ENCODE results near the gene TEX261. TPM values are rescaled to one million over a fixed set of nuclear protein-coding genes. Genes with fewer than 3 reads are reported as not detected.
"Not testable (repeated sequence)": the region's sequence is repeated elsewhere in the genome, so short reads cannot be mapped to it uniquely, and the experiment has no call there.

TEX261 gene
- total RNA-seq, 2 experiments from 2014 or later = 55.9 to 59.4 TPM

- H3K4me1 Mint-ChIP-seq (ENCODE audit: low read depth) = peaks cover 48% of the 10 kb centered on the region
- POLR2A ChIA-PET; H3K36me3 Mint-ChIP-seq (ENCODE audit: low read depth); ATAC-seq; DNase-seq; H3K4me3 Mint-ChIP-seq; H3K27me3 Mint-ChIP-seq (ENCODE audit: low read depth); H3K9me3 Mint-ChIP-seq (ENCODE audit: insufficient read depth): not testable (repeated sequence)
- peak overlapping the region; percentile 85 for H3K27ac Mint-ChIP-seq
- CTCF ChIA-PET = interaction anchor here (1.1 to 4.5 kb wide), 2 partner anchors 14 to 21 kb away, joined by 5 to 33 read pairs; partner anchors contain the start of gene ANKRD53
Observed at GRCh38 chr2:70998885-70999284, 4.2 kb upstream of the TEX261 start.

- ATAC-seq (peak; percentile 55), DNase-seq (peak; percentile 76)
- H3K4me1 Mint-ChIP-seq (ENCODE audit: low read depth) = peaks cover 51% of the 10 kb centered on the region
- H3K36me3 Mint-ChIP-seq (ENCODE audit: low read depth) = peaks cover 17% of the 10 kb centered on the region
- ChIA-PET CTCF (no interaction called here), POLR2A (no interaction called here)
- H3K9me3 Mint-ChIP-seq (ENCODE audit: insufficient read depth) = no peaks in the 10 kb centered on the region
- H3K27me3 Mint-ChIP-seq (ENCODE audit: low read depth) = no peaks in the 10 kb centered on the region
- H3K4me3 Mint-ChIP-seq = peak overlapping the region; percentile 84
- peak overlapping the region; percentile 82 for H3K27ac Mint-ChIP-seq
Observed at GRCh38 chr2:70995426-70995729, 705 bp upstream of the TEX261 start.

- H3K9me3 Mint-ChIP-seq (ENCODE audit: insufficient read depth) = no peaks in the 10 kb centered on the region
- no peaks in the 10 kb centered on the region for H3K27me3 Mint-ChIP-seq (ENCODE audit: low read depth)
- POLR2A ChIA-PET = no interaction called here
- ATAC-seq (peak; percentile 32), DNase-seq (peak; percentile 34)
- H3K36me3 Mint-ChIP-seq (ENCODE audit: low read depth) = peaks cover 23% of the 10 kb centered on the region
- CTCF ChIA-PET = interaction anchor here (1.2 to 2.9 kb wide), 2 partner anchors 10 to 30 kb away, joined by 4 to 19 read pairs; no protein-coding TSS in a partner anchor
- H3K4me1 Mint-ChIP-seq (ENCODE audit: low read depth) = peaks cover 40% of the 10 kb centered on the region
- H3K4me3 Mint-ChIP-seq = peak overlapping the region; percentile 90
- peak overlapping the region; percentile 93 for H3K27ac Mint-ChIP-seq
Observed at GRCh38 chr2:70994009-70994698, 519 bp downstream of the TEX261 start.

GRCh38 chr2:70992945-70993853 is 1.5 kb downstream of the TEX261 start:
- H3K4me1 Mint-ChIP-seq (ENCODE audit: low read depth) = peaks cover 31% of the 10 kb centered on the region
- H3K36me3 Mint-ChIP-seq (ENCODE audit: low read depth) = peaks cover 31% of the 10 kb centered on the region
- no peak for ATAC-seq
- H3K9me3 Mint-ChIP-seq (ENCODE audit: insufficient read depth) = no peaks in the 10 kb centered on the region
- peak; percentile 25 for DNase-seq
- CTCF ChIA-PET = interaction anchor here (1.4 to 2.9 kb wide), 4 partner anchors 8 to 29 kb away, joined by 4 to 19 read pairs (median 6); no protein-coding TSS in a partner anchor
- POLR2A ChIA-PET = interaction anchor here (0.9 kb wide), 1 partner anchor 75 kb away, joined by 3 read pairs; the partner anchor contains the start of gene NAGK
- peak overlapping the region; percentile 93 for H3K27ac Mint-ChIP-seq
- H3K4me3 Mint-ChIP-seq = peak overlapping the region; percentile 90
- H3K27me3 Mint-ChIP-seq (ENCODE audit: low read depth) = no peaks in the 10 kb centered on the region

GRCh38 chr2:70991742-70992141 is 2.9 kb downstream of the TEX261 start:
- Mint-ChIP-seq H3K9me3 (ENCODE audit: insufficient read depth) (no peaks in the 10 kb centered on the region), H3K27ac (peak overlapping the region; percentile 53), H3K27me3 (ENCODE audit: low read depth) (no peaks in the 10 kb centered on the region), H3K4me1 (ENCODE audit: low read depth) (peaks cover 29% of the 10 kb centered on the region), H3K36me3 (ENCODE audit: low read depth) (peaks cover 45% of the 10 kb centered on the region), H3K4me3 (no peak overlapping the region)
- CTCF ChIA-PET = interaction anchor here (0.6 to 1.6 kb wide), 3 partner anchors 9 to 753 kb away, joined by 3 to 4 read pairs (median 4); no protein-coding TSS in a partner anchor
- ATAC-seq = no peak
- POLR2A ChIA-PET = interaction anchor here (0.6 kb wide), 2 partner anchors 14 to 1059 kb away, joined by 3 to 5 read pairs; no protein-coding TSS in a partner anchor
- no peak for DNase-seq

- ChIA-PET CTCF (interaction anchor here (0.6 to 2.6 kb wide), 3 partner anchors 10 to 753 kb away, joined by 3 to 8 read pairs (median 4); no protein-coding TSS in a partner anchor), POLR2A (no interaction called here)
- Mint-ChIP-seq H3K36me3 (ENCODE audit: low read depth) (peaks cover 51% of the 10 kb centered on the region), H3K27ac (no peak overlapping the region), H3K9me3 (ENCODE audit: insufficient read depth) (no peaks in the 10 kb centered on the region), H3K27me3 (ENCODE audit: low read depth) (no peaks in the 10 kb centered on the region), H3K4me3 (no peak overlapping the region), H3K4me1 (ENCODE audit: low read depth) (peaks cover 33% of the 10 kb centered on the region)
- DNase-seq (peak; percentile 18), ATAC-seq (no peak)
Observed at GRCh38 chr2:70991142-70991541, 3.5 kb downstream of the TEX261 start.

GRCh38 chr2:70990216-70990615 is 4.5 kb downstream of the TEX261 start:
- ChIA-PET POLR2A (no interaction called here), CTCF (interaction anchor here (0.9 to 2.6 kb wide), 2 partner anchors 24 to 26 kb away, joined by 3 to 8 read pairs; no protein-coding TSS in a partner anchor)
- Mint-ChIP-seq H3K27ac (no peak overlapping the region), H3K4me3 (no peak overlapping the region), H3K27me3 (ENCODE audit: low read depth) (no peaks in the 10 kb centered on the region), H3K9me3 (ENCODE audit: insufficient read depth) (no peaks in the 10 kb centered on the region), H3K4me1 (ENCODE audit: low read depth) (peaks cover 34% of the 10 kb centered on the region), H3K36me3 (ENCODE audit: low read depth) (peaks cover 56% of the 10 kb centered on the region)
- ATAC-seq (no peak), DNase-seq (peak; percentile 13)

GRCh38 chr2:70988726-70989648 is 5.7 kb downstream of the TEX261 start:
- ChIA-PET POLR2A (no interaction called here), CTCF (interaction anchor here (2.6 kb wide), 1 partner anchor 23 kb away, joined by 8 read pairs; no protein-coding TSS in a partner anchor)
- Mint-ChIP-seq H3K27ac (no peak overlapping the region), H3K4me3 (no peak overlapping the region), H3K36me3 (ENCODE audit: low read depth) (peaks cover 54% of the 10 kb centered on the region), H3K4me1 (ENCODE audit: low read depth) (peaks cover 41% of the 10 kb centered on the region), H3K9me3 (ENCODE audit: insufficient read depth) (no peaks in the 10 kb centered on the region), H3K27me3 (ENCODE audit: low read depth) (no peaks in the 10 kb centered on the region)
- no peak for DNase-seq
- no peak for ATAC-seq

- H3K4me3 Mint-ChIP-seq = no peak overlapping the region
- no peaks in the 10 kb centered on the region for H3K27me3 Mint-ChIP-seq (ENCODE audit: low read depth)
- no peaks in the 10 kb centered on the region for H3K9me3 Mint-ChIP-seq (ENCODE audit: insufficient read depth)
- peaks cover 33% of the 10 kb centered on the region for H3K4me1 Mint-ChIP-seq (ENCODE audit: low read depth)
- no peak for ATAC-seq
- peaks cover 50% of the 10 kb centered on the region for H3K36me3 Mint-ChIP-seq (ENCODE audit: low read depth)
- H3K27ac Mint-ChIP-seq = no peak overlapping the region
- ChIA-PET POLR2A (no interaction called here), CTCF (no interaction called here)
- DNase-seq = no peak
Observed at GRCh38 chr2:70988151-70988550, 6.5 kb downstream of the TEX261 start.

GRCh38 chr2:70987386-70987785 is 7.3 kb downstream of the TEX261 start:
- ChIA-PET CTCF (interaction anchor here (5.4 kb wide), 1 partner anchor 22 kb away, joined by 60 read pairs; no protein-coding TSS in a partner anchor), POLR2A (no interaction called here)
- peaks cover 28% of the 10 kb centered on the region for H3K4me1 Mint-ChIP-seq (ENCODE audit: low read depth)
- H3K4me3 Mint-ChIP-seq = no peak overlapping the region
- ATAC-seq (no peak), DNase-seq (no peak)
- H3K36me3 Mint-ChIP-seq (ENCODE audit: low read depth) = peaks cover 50% of the 10 kb centered on the region
- no peaks in the 10 kb centered on the region for H3K9me3 Mint-ChIP-seq (ENCODE audit: insufficient read depth)
- no peak overlapping the region for H3K27ac Mint-ChIP-seq
- no peaks in the 10 kb centered on the region for H3K27me3 Mint-ChIP-seq (ENCODE audit: low read depth)
